Left hindlimb (tissue), 1 donor: ENCODE data around the gene TMEM132A.
"Not testable (repeated sequence)": the region's sequence is repeated elsewhere in the genome, so short reads cannot be mapped to it uniquely, and the experiment has no call there.

Experiments used
- DNase-seq: peaks from one replicate; pipeline ENCODE4 v3.0.0-alpha.2; 2018

The TMEM132A gene

DNA sequence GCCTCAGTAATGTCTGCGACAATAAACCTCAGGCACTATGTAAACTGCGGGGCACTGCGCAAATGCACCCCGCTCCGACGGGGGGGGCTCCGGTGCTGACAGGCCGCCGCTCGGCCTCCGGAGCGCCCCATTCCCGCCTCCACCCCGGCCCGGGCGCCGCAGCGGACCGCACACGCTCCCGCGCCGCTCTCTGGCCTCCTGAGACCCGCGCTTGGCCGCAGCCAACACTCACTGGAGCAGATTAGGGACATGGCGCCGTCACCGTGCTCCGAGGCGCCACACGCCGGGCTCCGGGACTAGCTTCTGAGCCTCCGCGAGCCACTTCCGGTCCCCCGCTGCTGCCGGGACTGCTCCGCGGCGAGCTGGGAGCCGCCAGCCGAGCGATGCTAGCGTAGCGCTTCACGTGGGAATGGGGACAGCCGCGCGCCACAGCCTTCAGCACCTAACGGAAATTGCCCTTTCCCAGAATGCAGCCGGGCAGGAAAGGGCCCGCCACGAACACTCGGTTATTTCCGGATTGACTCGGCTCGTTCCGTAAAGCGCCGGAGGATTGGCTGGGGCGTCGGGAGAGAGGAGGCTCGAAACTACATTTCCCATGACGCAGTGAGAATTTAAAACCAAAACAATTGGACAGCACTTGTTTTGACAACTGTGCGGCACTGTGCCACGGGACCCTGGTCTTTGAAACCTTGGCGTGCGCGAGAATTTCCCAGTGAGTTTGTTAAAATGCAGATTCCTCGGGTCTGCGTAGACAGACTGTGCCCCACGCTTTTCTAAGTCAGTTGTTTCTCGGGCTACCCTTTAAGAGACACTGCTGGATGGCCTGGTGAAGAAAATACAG is 17.9 kb upstream of the TMEM132A start, which contains the start of gene PRPF19:
Gene PRPF19, minus strand, starts transcription at position 454 of the 841 bp plus-strand sequence. Its CDS starts 203 bp downstream, at position 251.
- peak; percentile 98 for DNase-seq

DNA sequence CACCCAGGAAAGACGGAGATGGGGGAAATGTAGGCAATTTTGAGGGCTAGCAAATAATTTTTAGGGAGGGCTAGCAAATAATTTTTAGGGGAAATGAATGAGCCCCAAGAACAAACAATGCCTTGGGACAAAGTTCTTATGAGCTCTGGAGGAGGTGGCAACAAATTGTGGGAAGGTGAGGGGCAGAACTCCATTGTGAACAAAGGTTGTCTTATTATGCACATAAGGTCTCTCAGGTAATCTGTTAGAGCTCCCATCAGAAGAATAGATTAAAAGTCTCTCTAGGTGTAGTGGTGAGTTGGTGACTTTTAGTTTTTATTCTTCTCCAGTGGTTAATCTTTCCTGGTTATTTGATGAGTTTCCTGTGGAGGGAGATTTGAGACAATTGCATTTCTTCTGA is 15.5 kb upstream of the TMEM132A start:
- DNase-seq = no peak

DNA sequence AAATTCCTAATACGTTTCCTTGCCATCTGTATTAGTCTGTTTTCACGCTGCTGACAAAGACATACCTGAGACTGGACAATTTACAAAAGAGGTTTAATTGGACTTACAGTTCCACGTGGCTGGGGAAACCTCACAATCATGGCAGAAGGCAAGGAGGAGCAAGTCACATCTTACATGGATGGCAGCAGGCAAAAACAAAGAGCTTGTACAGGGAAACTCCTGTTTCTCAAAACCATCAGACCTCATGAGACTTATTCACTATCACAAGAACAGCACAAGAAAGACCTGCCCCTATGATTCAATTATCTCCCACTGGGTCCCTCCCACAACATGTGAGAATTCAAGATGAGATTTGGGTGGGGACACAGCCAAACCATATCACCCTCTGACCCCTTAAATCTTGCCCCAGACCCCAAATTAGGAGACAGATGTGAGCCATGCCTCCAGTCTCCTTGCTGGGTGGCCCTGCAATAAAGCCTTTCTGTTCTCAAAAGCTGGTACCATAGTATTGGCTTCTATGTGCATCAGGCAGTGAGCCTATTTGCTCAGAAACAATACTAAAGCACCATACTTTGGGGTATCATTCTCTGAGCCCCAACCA is 14.5 kb upstream of the TMEM132A start:
- not testable (repeated sequence) for DNase-seq

- no peak for DNase-seq
Observed at GRCh38 chr11:60910281-60910687, 14.0 kb upstream of the TMEM132A start.

DNA sequence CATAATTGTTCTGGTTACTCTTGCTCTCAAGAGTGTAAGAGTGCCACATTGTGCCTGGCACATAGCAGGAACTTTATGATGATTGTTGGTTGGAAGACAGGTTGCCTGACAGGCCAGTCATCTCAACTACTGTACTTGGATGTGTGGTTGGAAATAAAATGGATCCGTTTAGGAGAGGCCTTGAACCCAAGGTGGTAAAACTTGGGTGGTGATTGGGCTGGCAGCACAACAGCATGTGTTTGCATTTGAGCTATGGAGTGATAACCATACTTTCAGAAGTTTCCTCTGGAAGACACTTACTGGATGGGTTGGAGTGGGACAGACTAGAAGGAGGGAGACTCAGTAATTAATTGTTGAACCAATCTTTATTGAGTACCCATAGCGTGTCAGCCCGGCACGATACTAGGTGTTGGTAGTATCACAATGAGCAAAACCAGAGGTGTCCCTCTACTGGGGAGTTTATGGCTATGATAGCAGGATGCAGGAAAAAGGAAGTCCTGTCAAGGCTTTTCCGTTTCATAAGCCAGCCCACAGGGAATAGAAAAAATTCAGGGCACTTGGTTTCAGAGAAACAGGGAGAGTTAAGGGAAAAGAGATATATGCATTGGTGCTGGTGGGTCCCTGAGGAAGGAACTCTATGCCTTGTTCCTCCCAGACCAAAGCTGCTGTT is 13.4 kb upstream of the TMEM132A start:
- DNase-seq = no peak

GRCh38 chr11:60912223-60912850 is 11.9 kb upstream of the TMEM132A start:
- DNase-seq = no peak

DNA sequence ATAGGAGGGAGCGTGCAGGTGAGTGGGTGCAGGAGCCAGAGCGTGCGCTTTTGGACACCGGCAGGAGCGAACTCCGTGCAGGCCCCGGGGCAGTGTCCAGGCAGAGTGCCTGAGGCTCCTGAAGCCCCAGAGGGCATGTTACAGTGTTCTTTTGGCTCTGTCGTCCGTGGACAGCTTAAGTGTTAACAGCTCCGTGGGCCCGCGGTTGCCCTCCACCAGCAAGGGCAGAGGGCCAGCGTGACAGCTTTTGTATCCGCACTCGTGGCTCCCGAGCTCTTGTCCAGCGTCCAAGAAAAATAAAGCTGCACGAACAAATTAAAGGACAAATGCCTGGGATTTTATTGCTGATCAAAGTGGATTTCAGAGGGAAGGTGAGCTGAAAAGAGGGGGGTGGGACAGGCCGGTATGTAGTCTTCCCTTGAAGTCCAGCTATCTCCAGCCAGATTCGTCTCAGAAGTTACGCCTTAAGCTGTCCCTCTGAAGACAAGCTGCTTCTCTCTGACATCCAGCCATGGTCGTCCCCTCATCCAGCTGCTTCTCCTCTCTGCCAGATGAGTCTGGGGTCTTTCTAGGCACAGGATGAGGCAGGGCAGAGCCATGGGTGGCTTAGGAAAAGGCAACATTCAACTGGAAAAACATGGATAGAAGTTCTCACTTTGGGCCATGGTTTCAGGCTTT is 11.3 kb upstream of the TMEM132A start:
- DNase-seq = no peak

DNA sequence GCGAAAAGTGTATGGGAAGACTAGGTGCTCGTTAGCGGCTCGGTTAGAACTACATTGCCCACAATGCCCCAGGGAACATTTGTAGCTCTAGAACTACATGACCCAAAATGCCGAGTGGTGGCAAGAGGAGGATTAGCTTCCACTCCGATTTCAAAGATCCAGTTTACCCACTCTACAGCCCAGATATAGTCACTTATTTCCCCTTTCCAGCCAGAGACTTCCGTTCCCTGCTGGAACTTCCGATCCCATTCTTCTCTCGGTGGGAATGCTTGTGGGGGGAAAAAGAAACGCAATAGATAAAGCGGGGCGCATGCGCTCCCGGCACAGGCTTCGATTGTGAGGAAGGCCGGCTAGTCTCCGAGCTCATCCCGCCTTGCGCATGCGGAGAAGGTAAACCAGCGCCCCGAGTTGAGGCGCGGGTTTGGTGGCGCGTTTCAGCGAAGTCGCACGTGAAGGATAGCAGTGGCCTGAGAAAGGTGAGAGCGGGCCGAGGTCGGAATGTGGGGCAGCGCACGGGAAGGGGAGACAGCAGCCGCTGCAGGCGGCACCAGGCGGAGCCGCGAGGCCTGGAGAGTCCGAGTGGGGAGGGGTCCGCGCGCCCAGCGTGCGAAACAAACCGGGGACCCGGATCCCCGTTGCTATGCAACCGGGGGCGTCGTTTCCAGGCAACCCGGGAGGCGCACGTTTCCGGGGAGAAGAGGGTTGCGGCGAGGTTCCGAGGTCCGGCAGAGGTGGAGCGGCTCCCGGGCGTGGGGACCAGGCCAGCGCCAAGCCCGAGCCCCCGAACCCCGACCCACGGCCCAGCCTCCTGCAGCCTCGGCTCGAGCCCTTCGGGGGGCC is 10.2 kb upstream of the TMEM132A start, which contains the start of gene TMEM109:
Gene TMEM109, plus strand, starts transcription at position 366 of the 840 bp plus-strand sequence. CDS start 5,536 bp downstream, outside the sequence.
- DNase-seq = peak; percentile 92

DNA sequence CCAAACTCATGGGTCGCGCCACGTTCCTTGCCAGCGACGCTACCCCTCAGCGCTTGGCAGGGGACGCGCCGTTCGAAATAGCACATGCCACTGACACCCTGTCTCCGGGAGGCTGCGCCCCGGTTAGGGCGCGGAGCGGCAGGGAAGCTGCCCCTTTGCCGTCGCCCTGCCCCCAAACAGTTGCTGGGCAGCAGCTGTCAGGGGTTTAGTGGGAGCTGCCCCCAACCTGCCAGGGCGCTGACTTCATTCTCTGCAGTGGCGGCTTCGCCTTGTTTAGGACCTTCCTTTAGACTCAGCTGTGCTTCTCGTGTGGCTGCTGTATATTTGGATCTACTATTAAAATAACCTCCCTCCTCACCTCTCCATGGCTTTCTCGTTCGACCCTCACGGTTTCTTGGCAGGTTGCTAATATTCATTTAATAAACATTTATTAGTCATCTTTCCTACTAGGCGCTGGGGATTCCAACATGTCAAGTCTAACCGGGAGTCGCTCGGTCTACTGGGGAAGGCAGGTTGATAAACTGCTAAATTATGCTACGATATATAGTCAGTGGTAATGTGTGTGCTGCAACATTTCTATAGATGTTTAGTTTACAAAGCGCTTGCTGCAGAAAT is 9.5 kb upstream of the TMEM132A start:
- peak; percentile 71 for DNase-seq

- no peak for DNase-seq
Observed at GRCh38 chr11:60915248-60915914, 8.9 kb upstream of the TMEM132A start.

DNA sequence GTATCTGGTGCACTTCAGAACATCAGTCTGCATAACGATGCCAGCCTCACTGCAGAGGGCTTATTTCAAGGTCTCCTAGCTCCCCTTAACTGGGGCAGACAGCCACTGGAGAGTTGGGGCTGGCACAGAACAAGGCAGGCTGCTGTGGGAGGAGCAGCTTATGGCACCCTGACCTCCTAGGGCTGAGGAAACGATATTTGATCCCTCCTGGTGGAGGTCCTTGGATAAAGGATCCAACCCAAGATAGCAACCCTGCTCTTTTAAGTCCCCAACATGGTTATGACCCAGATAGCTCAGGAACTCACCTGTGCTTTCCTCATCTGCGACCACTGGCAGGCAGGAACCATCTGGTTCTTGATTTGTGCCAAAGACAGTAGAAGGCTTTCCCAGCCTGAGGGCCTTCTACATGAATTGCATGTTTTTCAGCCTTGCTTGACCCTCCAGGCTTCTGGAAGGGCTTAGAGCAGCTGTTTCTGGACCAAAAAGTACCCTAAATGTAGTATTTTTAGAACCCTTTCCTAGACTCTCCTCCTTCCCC is 7.5 kb upstream of the TMEM132A start:
- no peak for DNase-seq

GRCh38 chr11:60917267-60917666 is 7.0 kb upstream of the TMEM132A start:
- DNase-seq = no peak

GRCh38 chr11:60918251-60918938 is 5.9 kb upstream of the TMEM132A start:
- no peak for DNase-seq

DNA sequence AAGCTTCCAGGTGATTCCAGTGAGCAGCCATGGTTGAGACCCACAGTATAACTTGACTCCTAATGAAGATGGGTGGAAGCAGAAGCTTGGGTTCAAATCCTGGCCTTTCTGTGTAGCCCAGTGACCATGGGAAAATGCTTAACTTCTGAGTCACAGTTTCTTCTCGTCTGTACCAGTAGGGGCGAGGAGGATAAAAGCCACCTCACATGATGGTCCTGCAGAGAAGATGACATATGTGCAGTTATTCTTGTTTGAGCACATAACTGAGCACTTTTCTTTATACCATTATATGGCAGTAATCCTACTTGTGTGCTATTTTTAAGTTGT is 5.4 kb upstream of the TMEM132A start:
- DNase-seq = no peak

DNA sequence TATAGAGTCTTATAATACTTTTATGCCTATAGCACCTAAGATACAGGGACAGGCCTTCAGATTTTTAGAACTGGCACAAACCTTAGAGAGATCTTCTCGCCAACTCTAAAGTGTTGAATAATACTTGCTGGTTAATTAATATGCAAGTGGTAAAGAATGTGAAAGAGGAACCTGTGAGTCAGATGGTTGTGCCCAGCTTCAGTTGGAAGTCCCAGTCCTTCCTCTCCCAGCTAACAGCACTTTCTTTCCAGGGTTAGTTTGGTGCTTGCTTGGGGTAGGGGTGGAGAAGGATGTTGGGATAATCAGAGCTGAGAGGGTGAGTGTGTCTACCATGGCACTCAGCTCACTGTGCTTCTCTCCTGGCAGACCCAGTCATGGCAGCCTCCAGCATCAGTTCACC is 4.9 kb upstream of the TMEM132A start:
- DNase-seq = no peak

- DNase-seq = no peak
Observed at GRCh38 chr11:60919956-60920355, 4.3 kb upstream of the TMEM132A start.

DNA sequence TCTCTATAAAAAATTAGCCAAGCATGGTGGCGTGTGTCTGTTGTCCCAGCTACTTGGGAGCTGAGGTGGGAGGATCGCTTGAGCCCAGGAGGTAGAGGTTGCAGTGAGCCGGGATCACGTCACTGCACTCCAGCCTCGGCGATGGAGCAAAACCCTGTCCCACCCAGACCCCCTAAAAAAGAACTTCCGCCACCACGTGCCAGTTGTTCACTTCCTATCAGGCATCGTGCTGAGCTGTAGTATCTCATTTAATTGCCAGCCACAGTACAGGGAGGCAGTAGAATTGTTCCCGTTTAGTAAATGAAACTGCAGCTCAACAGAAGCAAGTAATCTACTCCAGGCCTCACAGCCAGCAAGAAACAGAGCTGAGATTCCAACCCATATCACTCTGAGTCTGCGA is 3.0 kb upstream of the TMEM132A start:
- DNase-seq = no peak

GRCh38 chr11:60921777-60922335 is 2.4 kb upstream of the TMEM132A start:
- no peak for DNase-seq

- DNase-seq = no peak
Observed at GRCh38 chr11:60922906-60923305, 1.4 kb upstream of the TMEM132A start.
